ENCODE results near the gene CAMSAP2. TPM values are rescaled to one million over a fixed set of nuclear protein-coding genes. Genes with fewer than 3 reads are reported as not detected.
A peak's percentile ranks its signal among the peaks of the same experiment; 100 is the strongest.

Gene CAMSAP2
- total and polyA plus RNA-seq, 2 experiments from 2014 or later, result 9.3 to 32.9 TPM

DNA sequence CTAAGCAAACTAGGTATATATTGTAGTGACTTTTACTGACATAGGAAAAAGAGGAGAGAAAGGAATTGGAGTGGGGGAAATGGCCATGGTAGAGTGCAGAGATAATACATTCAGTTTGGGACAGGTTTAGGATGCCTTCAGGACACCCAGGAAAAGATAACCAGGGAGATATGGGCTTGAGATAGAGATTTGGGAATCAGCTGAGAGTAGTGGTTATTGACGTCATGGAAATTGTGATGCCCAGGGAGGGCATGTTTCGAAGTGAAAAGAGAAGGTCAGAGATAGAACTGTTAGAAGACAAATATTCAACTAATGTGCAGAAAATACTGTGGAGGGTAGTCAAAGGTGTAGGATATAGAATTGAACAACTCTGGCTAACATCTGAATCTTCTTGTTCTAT is 40.6 kb downstream of the CAMSAP2 start:
- H3K4me2 ChIP-seq, result no peak overlapping the region
- TF ChIP-seq EZH2 (IDR thresholded peaks at IDR 0.05; ENCODE audit: borderline replicate concordance) (no peak), EZH2phosphoT487 (IDR thresholded peaks at IDR 0.05; ENCODE audit: low read depth, severe bottlenecking, unreplicated experiment) (no peak)
- TF ChIP-seq, protein P1, sequence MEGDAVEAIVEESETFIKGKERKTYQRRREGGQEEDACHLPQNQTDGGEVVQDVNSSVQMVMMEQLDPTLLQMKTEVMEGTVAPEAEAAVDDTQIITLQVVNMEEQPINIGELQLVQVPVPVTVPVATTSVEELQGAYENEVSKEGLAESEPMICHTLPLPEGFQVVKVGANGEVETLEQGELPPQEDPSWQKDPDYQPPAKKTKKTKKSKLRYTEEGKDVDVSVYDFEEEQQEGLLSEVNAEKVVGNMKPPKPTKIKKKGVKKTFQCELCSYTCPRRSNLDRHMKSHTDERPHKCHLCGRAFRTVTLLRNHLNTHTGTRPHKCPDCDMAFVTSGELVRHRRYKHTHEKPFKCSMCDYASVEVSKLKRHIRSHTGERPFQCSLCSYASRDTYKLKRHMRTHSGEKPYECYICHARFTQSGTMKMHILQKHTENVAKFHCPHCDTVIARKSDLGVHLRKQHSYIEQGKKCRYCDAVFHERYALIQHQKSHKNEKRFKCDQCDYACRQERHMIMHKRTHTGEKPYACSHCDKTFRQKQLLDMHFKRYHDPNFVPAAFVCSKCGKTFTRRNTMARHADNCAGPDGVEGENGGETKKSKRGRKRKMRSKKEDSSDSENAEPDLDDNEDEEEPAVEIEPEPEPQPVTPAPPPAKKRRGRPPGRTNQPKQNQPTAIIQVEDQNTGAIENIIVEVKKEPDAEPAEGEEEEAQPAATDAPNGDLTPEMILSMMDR (IDR thresholded peaks at IDR 0.05; ENCODE audit: poor library complexity), result no peak
- no peak for DNase-seq (ENCODE audit: low spot score)
- H3K36me3 ChIP-seq (replicated peaks; ENCODE audit: insufficient read depth, low read depth), result no peaks in the 10 kb centered on the region
- H3K27ac ChIP-seq, result no peak overlapping the region
- 94% methylated on average over 2 of the region's 2 CpGs for WGBS (ENCODE audit: low lambda C conversion rate, missing lambda C conversion rate)
- peaks cover 8% of the 10 kb centered on the region for H4K20me1 ChIP-seq (ENCODE audit: insufficient read depth, poor library complexity, severe bottlenecking)
- H3K4me3 ChIP-seq, result no peak overlapping the region
- no peak overlapping the region for H2AFZ ChIP-seq
- no peaks in the 10 kb centered on the region for H3K9me3 ChIP-seq (ENCODE audit: low read depth)
- peaks cover 4% of the 10 kb centered on the region for H3K4me1 ChIP-seq (ENCODE audit: insufficient read depth)
- H3K79me2 ChIP-seq, result peaks cover 67% of the 10 kb centered on the region
- H3K9me2 ChIP-seq (replicated peaks; ENCODE audit: insufficient read depth), result no peaks in the 10 kb centered on the region
- no peaks in the 10 kb centered on the region for H3K27me3 ChIP-seq

DNA sequence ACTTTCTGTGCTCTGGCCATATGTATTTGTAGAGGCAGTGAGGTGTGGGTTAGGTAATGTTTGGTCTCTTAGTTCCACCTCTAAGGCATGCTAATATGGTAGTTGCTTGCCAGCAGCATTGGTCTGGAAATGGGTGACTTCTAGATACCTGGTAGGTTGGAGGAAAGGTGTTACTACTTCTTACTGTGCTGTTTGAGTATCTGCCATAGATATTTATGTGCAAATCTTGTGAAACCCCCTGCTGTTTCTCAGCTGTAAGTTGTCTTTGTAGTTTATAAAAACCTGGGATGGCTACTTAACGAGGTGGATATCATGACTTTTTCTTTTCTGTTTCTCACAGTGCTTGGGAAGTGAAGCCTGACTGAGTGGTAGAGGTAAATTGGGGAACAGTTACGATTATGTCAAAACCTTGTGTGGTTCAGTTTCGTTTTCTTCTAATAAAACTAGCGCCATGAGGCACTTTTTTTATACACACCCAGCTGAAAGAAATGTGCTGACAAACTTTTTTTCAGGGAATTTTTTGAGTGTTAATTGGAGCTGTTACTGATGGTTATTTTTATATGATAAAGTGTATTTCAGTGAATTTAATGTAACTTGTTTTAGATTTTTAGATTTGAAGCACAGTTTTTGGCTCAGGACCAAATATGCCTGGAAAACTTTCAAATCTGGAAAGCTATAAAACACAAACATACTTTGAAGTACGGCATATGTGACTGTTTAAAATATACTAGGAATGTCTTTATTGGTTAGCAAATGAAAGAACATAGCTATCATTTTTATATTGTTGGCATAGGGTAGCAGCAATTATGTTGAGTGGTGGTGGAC is 42.1 kb downstream of the CAMSAP2 start:
- no peaks in the 10 kb centered on the region for H3K9me3 ChIP-seq (ENCODE audit: low read depth)
- no peak for DNase-seq (ENCODE audit: low spot score)
- no peaks in the 10 kb centered on the region for H3K36me3 ChIP-seq (replicated peaks; ENCODE audit: insufficient read depth, low read depth)
- no peak overlapping the region for H3K4me3 ChIP-seq
- H2AFZ ChIP-seq, result no peak overlapping the region
- no peak overlapping the region for H3K27ac ChIP-seq
- H4K20me1 ChIP-seq (ENCODE audit: insufficient read depth, poor library complexity, severe bottlenecking), result peaks cover 8% of the 10 kb centered on the region
- H3K9me2 ChIP-seq (replicated peaks; ENCODE audit: insufficient read depth), result no peaks in the 10 kb centered on the region
- H3K79me2 ChIP-seq, result peaks cover 76% of the 10 kb centered on the region
- 57% methylated on average over 5 of the region's 5 CpGs for WGBS (ENCODE audit: low lambda C conversion rate, missing lambda C conversion rate)
- no peaks in the 10 kb centered on the region for H3K27me3 ChIP-seq
- H3K4me2 ChIP-seq, result peak overlapping the region; percentile 49
- H3K4me1 ChIP-seq (ENCODE audit: insufficient read depth), result peaks cover 4% of the 10 kb centered on the region
- TF ChIP-seq EZH2 (IDR thresholded peaks at IDR 0.05; ENCODE audit: borderline replicate concordance) (no peak), EZH2phosphoT487 (IDR thresholded peaks at IDR 0.05; ENCODE audit: low read depth, severe bottlenecking, unreplicated experiment) (no peak)
- TF ChIP-seq, protein P1 (IDR thresholded peaks at IDR 0.05; ENCODE audit: poor library complexity), result no peak

DNA sequence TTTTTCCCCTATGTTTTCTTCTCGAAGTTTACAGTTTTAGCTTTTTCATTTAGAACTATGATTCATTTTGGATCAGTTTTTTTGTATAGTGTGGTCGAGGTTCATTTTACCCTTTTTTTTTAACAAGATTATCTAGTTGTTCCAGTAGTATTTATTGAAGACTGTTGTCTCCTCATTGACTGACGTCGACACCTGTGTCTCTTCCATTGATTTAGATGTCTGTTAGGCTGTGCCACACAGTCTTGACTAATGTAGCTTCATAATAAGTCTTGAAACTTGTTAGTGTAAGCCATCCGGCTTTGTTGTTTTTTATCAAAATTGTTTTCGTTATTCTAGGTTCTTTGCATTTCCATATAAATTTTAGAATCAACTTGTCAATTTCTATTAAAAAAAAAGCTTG is 45.2 kb downstream of the CAMSAP2 start:
- H3K4me3 ChIP-seq, result no peak overlapping the region
- H2AFZ ChIP-seq, result no peak overlapping the region
- no peaks in the 10 kb centered on the region for H3K4me1 ChIP-seq (ENCODE audit: insufficient read depth)
- H3K79me2 ChIP-seq, result peaks cover 80% of the 10 kb centered on the region
- no peaks in the 10 kb centered on the region for H3K36me3 ChIP-seq (replicated peaks; ENCODE audit: insufficient read depth, low read depth)
- H4K20me1 ChIP-seq (ENCODE audit: insufficient read depth, poor library complexity, severe bottlenecking), result peaks cover 8% of the 10 kb centered on the region
- no peak overlapping the region for H3K27ac ChIP-seq
- no peaks in the 10 kb centered on the region for H3K9me2 ChIP-seq (replicated peaks; ENCODE audit: insufficient read depth)
- no peaks in the 10 kb centered on the region for H3K27me3 ChIP-seq
- no peak for DNase-seq (ENCODE audit: low spot score)
- 94% methylated on average over 6 of the region's 6 CpGs for WGBS (ENCODE audit: low lambda C conversion rate, missing lambda C conversion rate)
- H3K4me2 ChIP-seq, result no peak overlapping the region
- H3K9me3 ChIP-seq (ENCODE audit: low read depth), result no peaks in the 10 kb centered on the region
- TF ChIP-seq EZH2 (IDR thresholded peaks at IDR 0.05; ENCODE audit: borderline replicate concordance) (no peak), EZH2phosphoT487 (IDR thresholded peaks at IDR 0.05; ENCODE audit: low read depth, severe bottlenecking, unreplicated experiment) (no peak)
- TF ChIP-seq, protein P1 (IDR thresholded peaks at IDR 0.05; ENCODE audit: poor library complexity), result no peak
